Spleen (tissue), 11 donors: Measurements from ENCODE around the gene VWA3B. TPM values are rescaled to one million over a fixed set of nuclear protein-coding genes. Genes with fewer than 3 reads are reported as not detected.

Experiments
- DNase-seq: peaks from one replicate; pipeline ENCODE4 v3.0.0-alpha.2; 2020
- H3K27ac ChIP-seq, 8 donors: fragments of 200-600 bp; sonication (generic) in 7 of 8; 1 replicate in 4 of 8; 2 replicates in 4 of 8; pipeline versions ENCODE4 v1.5.0 to v1.8.0; 2016 to 2021; ENCODE audit warnings: inconsistent platforms in 4 of 8, mild to moderate bottlenecking in 4 of 8, moderate library complexity in 1 of 8
- H3K27me3 ChIP-seq, 7 donors: fragments of 200-600 bp; sonication (generic) in 6 of 7; replicated peaks in 1 of 7; 1 replicate in 4 of 7; 2 replicates in 3 of 7; pipeline versions ENCODE4 v1.5.0 to v1.8.0; 2016 to 2021; ENCODE audit warnings: inconsistent platforms in 3 of 7, mild to moderate bottlenecking in 1 of 7
- H3K36me3 ChIP-seq, 6 donors: fragments of 200-600 bp; sonication (generic) in 5 of 6; 1 replicate in 4 of 6; 2 replicates in 2 of 6; pipeline versions ENCODE4 v1.5.0 to v1.8.0; 2016 to 2021; ENCODE audit warnings: inconsistent platforms in 2 of 6
- H3K4me1 ChIP-seq, 6 donors: fragments of 200-600 bp; sonication (generic) in 5 of 6; 1 replicate in 3 of 6; 2 replicates in 3 of 6; pipeline versions ENCODE4 v1.5.0 to v1.8.0; 2016 to 2021; ENCODE audit warnings: inconsistent platforms in 3 of 6
- H3K4me3 ChIP-seq, 8 donors: fragments of 200-600 bp; sonication (generic) in 7 of 8; 1 replicate in 4 of 8; 2 replicates in 4 of 8; pipeline versions ENCODE4 v1.5.0 to v1.8.0; 2016 to 2021; ENCODE audit warnings: inconsistent platforms in 4 of 8, mild to moderate bottlenecking in 4 of 8, moderate library complexity in 2 of 8
- H3K9me3 ChIP-seq, 8 donors: fragments of 200-600 bp; sonication (generic) in 7 of 8; 1 replicate in 4 of 8; 2 replicates in 4 of 8; pipeline versions ENCODE4 v1.5.0 to v1.8.0; 2016 to 2021; ENCODE audit warnings: inconsistent platforms in 4 of 8
- POLR2A ChIP-seq, 3 donors: fragments of 450-650 bp; IDR thresholded peaks; one replicate each; pipeline ENCODE4 v1.5.1; 2017; ENCODE audit warnings: antibody characterized with exemption in 3 of 3, mild to moderate bottlenecking in 1 of 3
- POLR2AphosphoS5 ChIP-seq, 3 donors: sonication (generic); formaldehyde crosslinking; IDR thresholded peaks; one replicate each; pipeline ENCODE4 v1.5.1; 2017; ENCODE audit warnings: antibody characterized with exemption in 3 of 3
- WGBS, 5 donors: extraction: QIAGEN DNeasy Blood & Tissue Kit in 3 of 5; methylation state at CpG; one replicate each; pipeline versions ENCODE4 v1.1.5 to v1.1.7; 2013 to 2018; 5-methylcytosine and 5-hydroxymethylcytosine counted together
- intact Hi-C: fragments of 100-400 bp; cut with DNase I; formaldehyde crosslinking; loops from one replicate; pipeline ENCODE4 v1.15.0; 2023; ENCODE audit warnings: low total_unique reads
- polyA plus RNA-seq, 3 donors: library from polyadenylated mRNA; stranded (reverse); fragments of 200-250 nt; gene quantifications; one replicate each; pipeline ENCODE4 v1.2.1, GENCODE V29; 2013
- total RNA-seq, 7 donors: library from RNA; depleted of rRNA in 3 of 7; stranded (reverse); fragments of >200 nt in 3 of 7; fragmentation: NEBNext Ultra II Directional in 4 of 7; extraction: Animal tissue kit (Norgen Biotek cat#: 25700) in 4 of 7; gene quantifications; one replicate each; pipeline versions ENCODE4 v1.1.0 to v1.2.1, GENCODE V29; 2016 to 2021
- TF ChIP-seq, protein P1 (sequence below), 11 experiments: fragments of 200-600 bp in 7 of 11; fragments of 450-650 bp in 4 of 11; sonication (generic) in 4 of 11; IDR thresholded peaks in 8 of 11; conservative IDR thresholded peaks in 3 of 11; 1 replicate in 7 of 11; 2 replicates in 4 of 11; pipeline versions ENCODE4 v1.4.0 to v1.8.0; 2016 to 2021; ENCODE audit warnings: antibody characterized with exemption in 11 of 11, inconsistent platforms in 4 of 11, mild to moderate bottlenecking in 1 of 11
- donor health status: healthy with polysubstance abuse.
- donor health status: DM: no; HTN: no; CAD: no; lungs with moderate emphysema.
- donor health status: DM: no; HTN: no; CAD: no.
- donor health status: Bipolar disorder and iron deficiency.
- donor health status: healthy.
- donor health status: DM: no; HTN: no; CAD: no.
- donor health status: DM: yes; HTN: yes; CAD: no.

Gene VWA3B
- total and polyA plus RNA-seq, 10 donors, result 0.02 to 0.13 TPM; not detected in 8

DNA sequence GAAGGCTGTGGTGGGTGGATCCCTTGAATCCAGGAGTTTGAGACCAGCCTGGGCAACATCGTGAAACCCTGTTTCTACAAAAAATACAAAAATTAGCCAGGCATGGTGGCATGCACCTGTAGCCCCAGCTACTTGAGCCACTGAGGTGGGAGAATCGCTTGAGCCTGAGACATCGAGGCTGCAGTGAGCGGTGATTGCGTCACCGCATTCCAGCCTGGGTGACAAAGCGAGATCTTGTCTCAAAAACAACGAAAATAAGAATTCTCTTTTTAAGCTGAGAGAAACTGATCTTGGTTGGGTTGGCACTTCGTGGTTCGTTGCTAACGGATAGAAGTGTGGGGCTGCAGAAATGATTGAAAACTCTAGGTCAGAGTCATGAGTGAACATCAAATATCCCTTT, 150.0 kb downstream of the VWA3B start:
- TF ChIP-seq, protein P1, sequence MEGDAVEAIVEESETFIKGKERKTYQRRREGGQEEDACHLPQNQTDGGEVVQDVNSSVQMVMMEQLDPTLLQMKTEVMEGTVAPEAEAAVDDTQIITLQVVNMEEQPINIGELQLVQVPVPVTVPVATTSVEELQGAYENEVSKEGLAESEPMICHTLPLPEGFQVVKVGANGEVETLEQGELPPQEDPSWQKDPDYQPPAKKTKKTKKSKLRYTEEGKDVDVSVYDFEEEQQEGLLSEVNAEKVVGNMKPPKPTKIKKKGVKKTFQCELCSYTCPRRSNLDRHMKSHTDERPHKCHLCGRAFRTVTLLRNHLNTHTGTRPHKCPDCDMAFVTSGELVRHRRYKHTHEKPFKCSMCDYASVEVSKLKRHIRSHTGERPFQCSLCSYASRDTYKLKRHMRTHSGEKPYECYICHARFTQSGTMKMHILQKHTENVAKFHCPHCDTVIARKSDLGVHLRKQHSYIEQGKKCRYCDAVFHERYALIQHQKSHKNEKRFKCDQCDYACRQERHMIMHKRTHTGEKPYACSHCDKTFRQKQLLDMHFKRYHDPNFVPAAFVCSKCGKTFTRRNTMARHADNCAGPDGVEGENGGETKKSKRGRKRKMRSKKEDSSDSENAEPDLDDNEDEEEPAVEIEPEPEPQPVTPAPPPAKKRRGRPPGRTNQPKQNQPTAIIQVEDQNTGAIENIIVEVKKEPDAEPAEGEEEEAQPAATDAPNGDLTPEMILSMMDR (IDR thresholded peaks at IDR 0.05 in 8 of 11, conservative IDR thresholded peaks at IDR 0.05 in 3 of 11), result no peak
- TF ChIP-seq POLR2AphosphoS5 (IDR thresholded peaks at IDR 0.05), result no peak
- TF ChIP-seq POLR2A (IDR thresholded peaks at IDR 0.05), result no peak
- Histone ChIP-seq H3K27ac (no peak overlapping the region), H3K9me3 (no peaks in the 10 kb centered on the region), H3K36me3 (no peaks in the 10 kb centered on the region), H3K27me3 (peaks cover 0 to 15% (median 0%) of the 10 kb centered on the region in 7 donors), H3K4me1 (no peaks in the 10 kb centered on the region), H3K4me3 (no peak overlapping the region)
- 91 to 93% (median 91%) methylated on average over 11 of the region's 11 CpGs for WGBS, 5 donors
- no peak for DNase-seq
- intact Hi-C loops, result no loop called here

DNA sequence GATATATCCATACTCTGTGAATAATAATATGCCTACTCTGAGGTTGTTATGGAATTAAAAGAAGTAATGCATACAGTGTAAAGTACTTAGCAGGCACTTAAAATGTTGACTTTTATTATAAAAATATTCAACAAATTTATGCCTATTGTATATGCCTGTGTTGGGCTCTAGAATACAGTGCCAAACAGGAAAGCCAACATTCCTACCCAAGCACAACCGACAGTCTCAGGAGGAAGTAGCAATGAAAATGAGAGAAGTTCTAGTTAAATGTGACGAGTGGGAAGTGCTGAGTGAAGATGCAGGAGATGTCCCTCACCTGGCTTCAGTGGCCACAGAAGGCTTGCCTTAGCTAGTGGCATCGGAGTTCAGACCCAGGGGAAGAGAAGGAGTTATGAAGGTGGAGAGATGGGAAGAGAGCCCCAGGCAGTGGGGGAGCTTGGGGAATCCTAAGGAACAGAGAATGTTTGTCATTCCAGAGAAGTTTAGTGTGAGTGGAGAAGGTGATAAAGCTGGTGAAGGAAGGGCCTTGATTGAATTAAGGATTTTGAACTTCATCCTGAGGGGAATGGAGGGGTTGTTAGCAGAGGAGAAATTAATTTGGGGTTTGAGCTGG, 153.9 kb downstream of the VWA3B start:
- Histone ChIP-seq H3K36me3 (no peaks in the 10 kb centered on the region), H3K4me3 (no peak overlapping the region), H3K4me1 (no peaks in the 10 kb centered on the region), H3K9me3 (no peaks in the 10 kb centered on the region), H3K27me3 (peaks cover 0 to 15% (median 0%) of the 10 kb centered on the region in 7 donors), H3K27ac (no peak overlapping the region)
- no peak for TF ChIP-seq POLR2AphosphoS5 (IDR thresholded peaks at IDR 0.05)
- TF ChIP-seq, protein P1 (IDR thresholded peaks at IDR 0.05 in 8 of 11, conservative IDR thresholded peaks at IDR 0.05 in 3 of 11), result no peak
- TF ChIP-seq POLR2A (IDR thresholded peaks at IDR 0.05), result no peak
- no peak for DNase-seq
- intact Hi-C loops, result no loop called here
- WGBS, 5 donors, result 31 to 41% (median 37%) methylated on average over 3 of the region's 3 CpGs

DNA sequence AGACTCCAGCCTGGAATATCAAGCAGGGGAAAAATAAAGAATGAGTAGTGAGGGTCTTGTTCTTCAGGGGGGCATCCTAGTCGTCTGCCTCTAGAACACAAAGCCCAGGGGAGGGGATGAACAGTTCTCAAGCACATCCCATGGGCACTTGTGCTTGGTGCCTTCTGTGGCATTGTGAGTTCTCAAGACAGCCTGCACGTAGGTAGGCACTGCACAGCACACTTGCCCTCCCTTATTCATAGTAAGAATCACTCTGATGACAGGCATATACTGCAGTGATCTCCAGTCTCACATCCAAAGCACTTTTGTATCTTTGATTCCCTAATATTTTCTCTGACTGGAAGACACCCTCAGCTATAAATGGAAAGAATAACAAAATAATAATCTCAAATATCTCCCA, 154.6 kb downstream of the VWA3B start:
- Histone ChIP-seq H3K4me3 (no peak overlapping the region), H3K27me3 (peaks cover 0 to 11% (median 0%) of the 10 kb centered on the region in 7 donors), H3K27ac (no peak overlapping the region), H3K9me3 (peaks cover 0 to 4% (median under 1%) of the 10 kb centered on the region in 8 donors), H3K4me1 (no peaks in the 10 kb centered on the region), H3K36me3 (no peaks in the 10 kb centered on the region)
- intact Hi-C loops, result no loop called here
- DNase-seq, result no peak
- 50 to 86% (median 69%) methylated on average over 2 of the region's 2 CpGs for WGBS, 5 donors
- TF ChIP-seq, protein P1 (IDR thresholded peaks at IDR 0.05 in 8 of 11, conservative IDR thresholded peaks at IDR 0.05 in 3 of 11), result no peak
- TF ChIP-seq POLR2AphosphoS5 (IDR thresholded peaks at IDR 0.05), result no peak
- no peak for TF ChIP-seq POLR2A (IDR thresholded peaks at IDR 0.05)

DNA sequence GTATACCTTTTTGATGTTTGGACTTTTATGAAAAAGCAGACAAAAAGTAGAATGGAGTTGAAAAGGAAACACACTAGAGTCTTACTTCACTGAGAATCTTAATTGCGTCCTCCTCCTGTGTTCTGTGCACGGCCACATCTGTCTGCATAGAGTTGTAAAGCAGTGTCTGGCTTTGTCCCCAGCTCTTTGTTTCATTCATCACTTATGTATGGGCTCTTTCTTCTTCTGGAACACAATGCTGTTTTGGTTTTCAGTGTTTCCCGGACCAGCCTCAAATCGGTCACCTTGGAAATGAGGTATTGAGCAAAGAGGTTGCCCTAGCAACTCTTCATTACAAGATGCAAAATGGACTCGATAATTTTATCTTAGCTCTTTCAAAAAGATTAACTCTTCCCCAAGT, 155.0 kb downstream of the VWA3B start:
- Histone ChIP-seq H3K27me3 (peaks cover 0 to 6% (median 0%) of the 10 kb centered on the region in 7 donors), H3K9me3 (peaks cover 0 to 7% (median 4%) of the 10 kb centered on the region in 8 donors), H3K4me1 (no peaks in the 10 kb centered on the region), H3K36me3 (no peaks in the 10 kb centered on the region), H3K27ac (no peak overlapping the region), H3K4me3 (no peak overlapping the region)
- no peak for DNase-seq
- WGBS, 5 donors, result 85 to 95% (median 88%) methylated on average over 5 of the region's 5 CpGs
- TF ChIP-seq POLR2A (IDR thresholded peaks at IDR 0.05), result no peak
- TF ChIP-seq, protein P1 (IDR thresholded peaks at IDR 0.05 in 8 of 11, conservative IDR thresholded peaks at IDR 0.05 in 3 of 11), result no peak
- no peak for TF ChIP-seq POLR2AphosphoS5 (IDR thresholded peaks at IDR 0.05)
- intact Hi-C loops, result no loop called here
